GM23248 (cell line): ENCODE data around the gene DLG2.

ENCODE experiments used
- EZH2 ChIP-seq: fragments of 200-600 bp; sonication (generic); IDR thresholded peaks from 2 replicates; pipeline ENCODE4 v1.6.1; 2018; ENCODE audit warnings: antibody characterized with exemption, mild to moderate bottlenecking; ENCODE audit not compliant: insufficient read depth, poor library complexity, severe bottlenecking
- EZH2phosphoT487 ChIP-seq: fragments of 200-600 bp; sonication (generic); IDR thresholded peaks from 2 replicates; pipeline ENCODE4 v1.6.1; 2018; ENCODE audit warnings: antibody characterized with exemption, moderate library complexity, mild to moderate bottlenecking, low read depth; ENCODE audit not compliant: insufficient read depth

DNA sequence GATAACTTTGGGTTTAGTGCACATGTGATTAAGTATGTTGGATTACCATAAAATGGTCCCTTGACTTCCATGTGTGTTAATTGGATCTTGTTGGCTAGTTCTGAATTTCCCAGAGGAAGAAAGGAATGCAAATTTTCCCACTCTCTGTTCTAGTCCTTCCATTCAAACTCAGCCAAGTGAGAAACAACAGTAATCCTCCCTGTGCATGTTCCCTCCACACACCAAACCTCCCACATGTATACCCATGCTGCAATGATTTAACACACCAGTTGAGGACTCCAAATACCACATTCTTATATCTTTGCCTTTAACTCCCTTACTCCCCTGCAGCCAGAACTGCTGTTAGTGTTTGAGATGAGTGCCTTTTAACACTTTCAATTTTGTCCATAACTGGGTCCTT is 1158.9 kb downstream of the DLG2 start:
- TF ChIP-seq EZH2phosphoT487: no peak
- no peak for TF ChIP-seq EZH2
